ENCODE measurements around the gene ADM2.

ADM2 gene

DNA sequence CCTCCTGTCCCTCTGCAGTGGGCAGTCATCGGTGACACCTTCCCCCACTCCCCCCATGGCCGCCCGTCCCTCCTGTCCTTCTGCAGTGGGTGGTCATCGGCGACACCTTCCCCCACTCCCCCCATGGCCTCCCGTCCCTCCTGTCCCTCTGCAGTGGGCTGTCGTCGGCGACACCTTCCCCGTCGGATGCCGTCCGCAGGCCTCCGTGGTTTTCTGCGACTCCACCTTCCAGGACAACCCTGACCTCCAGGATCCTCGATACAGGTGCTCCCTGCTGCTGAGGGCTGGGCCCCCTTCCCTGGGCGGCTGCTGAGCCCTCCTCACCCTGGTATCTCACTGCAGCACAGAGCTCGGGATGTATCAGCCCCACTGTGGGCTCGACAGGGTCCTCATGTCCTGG, 7.5 kb downstream of the ADM2 start:
- H3K9ac ChIP-seq (ENCODE audit: low read length): no peak overlapping the region
- peaks cover 6% of the 10 kb centered on the region; the same call in 1 of the 2 replicates for H3K4me1 ChIP-seq (ENCODE audit: low read length)
- H3K9me3 ChIP-seq (ENCODE audit: insufficient read depth, low read length): no peaks in the 10 kb centered on the region
- H3K4me2 ChIP-seq (ENCODE audit: low read length): no peak overlapping the region
- TF ChIP-seq, protein P1, sequence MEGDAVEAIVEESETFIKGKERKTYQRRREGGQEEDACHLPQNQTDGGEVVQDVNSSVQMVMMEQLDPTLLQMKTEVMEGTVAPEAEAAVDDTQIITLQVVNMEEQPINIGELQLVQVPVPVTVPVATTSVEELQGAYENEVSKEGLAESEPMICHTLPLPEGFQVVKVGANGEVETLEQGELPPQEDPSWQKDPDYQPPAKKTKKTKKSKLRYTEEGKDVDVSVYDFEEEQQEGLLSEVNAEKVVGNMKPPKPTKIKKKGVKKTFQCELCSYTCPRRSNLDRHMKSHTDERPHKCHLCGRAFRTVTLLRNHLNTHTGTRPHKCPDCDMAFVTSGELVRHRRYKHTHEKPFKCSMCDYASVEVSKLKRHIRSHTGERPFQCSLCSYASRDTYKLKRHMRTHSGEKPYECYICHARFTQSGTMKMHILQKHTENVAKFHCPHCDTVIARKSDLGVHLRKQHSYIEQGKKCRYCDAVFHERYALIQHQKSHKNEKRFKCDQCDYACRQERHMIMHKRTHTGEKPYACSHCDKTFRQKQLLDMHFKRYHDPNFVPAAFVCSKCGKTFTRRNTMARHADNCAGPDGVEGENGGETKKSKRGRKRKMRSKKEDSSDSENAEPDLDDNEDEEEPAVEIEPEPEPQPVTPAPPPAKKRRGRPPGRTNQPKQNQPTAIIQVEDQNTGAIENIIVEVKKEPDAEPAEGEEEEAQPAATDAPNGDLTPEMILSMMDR (IDR thresholded peaks at IDR 0.05; ENCODE audit: low read depth, low read length): no peak
- TF ChIP-seq EZH2phosphoT487 (IDR thresholded peaks at IDR 0.05; ENCODE audit: low read depth): no peak
- no peak overlapping the region for H2AFZ ChIP-seq (ENCODE audit: low read depth, low read length)
- no peaks in the 10 kb centered on the region for H4K20me1 ChIP-seq (ENCODE audit: insufficient read depth, low read length)
- H3K4me3 ChIP-seq (ENCODE audit: low read length): no peak overlapping the region
- H3K27ac ChIP-seq (ENCODE audit: low read length): no peak overlapping the region
- no peaks in the 10 kb centered on the region for H3K27me3 ChIP-seq (ENCODE audit: low read depth, low read length)
- H3K36me3 ChIP-seq (replicated peaks; ENCODE audit: low read depth, low read length): no peaks in the 10 kb centered on the region
- no peaks in the 10 kb centered on the region for H3K79me2 ChIP-seq (ENCODE audit: low read length)

DNA sequence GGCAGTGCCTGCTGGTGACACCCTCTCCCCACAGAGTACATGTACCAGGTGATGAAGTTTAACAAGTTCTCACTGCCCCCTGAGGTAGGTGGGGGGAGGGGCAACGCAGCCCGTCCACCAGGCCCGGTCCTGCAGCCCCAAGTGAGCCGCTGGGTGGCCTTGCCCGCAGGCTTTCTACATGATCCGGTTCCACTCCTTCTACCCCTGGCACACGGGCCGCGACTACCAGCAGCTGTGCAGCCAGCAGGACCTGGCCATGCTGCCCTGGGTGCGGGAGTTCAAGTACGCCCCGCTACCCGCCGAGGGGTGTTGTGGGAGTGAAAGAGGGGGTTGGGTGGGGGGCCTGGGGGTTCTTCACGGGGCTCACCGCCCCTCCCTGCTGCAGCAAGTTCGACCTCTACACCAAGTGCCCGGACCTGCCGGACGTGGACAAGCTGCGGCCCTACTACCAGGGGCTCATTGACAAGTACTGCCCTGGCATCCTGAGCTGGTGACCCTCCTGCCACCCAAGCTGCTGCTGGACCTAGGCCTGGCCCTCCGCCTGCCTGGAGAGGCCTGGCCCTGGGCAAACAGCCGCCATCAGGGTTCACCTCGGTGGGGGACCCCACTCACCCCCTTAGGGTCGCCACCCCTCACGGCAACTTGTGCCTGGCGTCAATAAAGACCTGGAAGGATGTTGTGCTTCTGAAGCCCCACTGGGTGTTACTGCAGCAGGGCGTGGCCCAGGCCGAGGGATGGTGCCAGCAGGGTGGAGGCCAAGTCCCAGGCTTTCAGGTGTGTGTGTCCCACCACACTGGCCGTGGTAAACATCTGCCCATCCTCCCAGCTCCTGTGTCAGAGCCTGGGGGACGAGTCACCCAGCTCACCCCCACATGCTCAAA, 8.3 kb downstream of the ADM2 start:
- Histone ChIP-seq H3K36me3 (replicated peaks; ENCODE audit: low read depth, low read length) (no peaks in the 10 kb centered on the region), H3K79me2 (ENCODE audit: low read length) (no peaks in the 10 kb centered on the region), H3K9ac (ENCODE audit: low read length) (no peak overlapping the region), H3K9me3 (ENCODE audit: insufficient read depth, low read length) (no peaks in the 10 kb centered on the region), H3K4me1 (ENCODE audit: low read length) (peaks cover 6% of the 10 kb centered on the region; the same call in 1 of the 2 replicates), H3K27me3 (ENCODE audit: low read depth, low read length) (no peaks in the 10 kb centered on the region), H2AFZ (ENCODE audit: low read depth, low read length) (no peak overlapping the region), H3K4me3 (ENCODE audit: low read length) (no peak overlapping the region), H3K4me2 (ENCODE audit: low read length) (no peak overlapping the region), H3K27ac (ENCODE audit: low read length) (no peak overlapping the region), H4K20me1 (ENCODE audit: insufficient read depth, low read length) (no peaks in the 10 kb centered on the region)
- TF ChIP-seq EZH2phosphoT487 (IDR thresholded peaks at IDR 0.05; ENCODE audit: low read depth): no peak
- TF ChIP-seq, protein P1 (IDR thresholded peaks at IDR 0.05; ENCODE audit: low read depth, low read length): no peak

DNA sequence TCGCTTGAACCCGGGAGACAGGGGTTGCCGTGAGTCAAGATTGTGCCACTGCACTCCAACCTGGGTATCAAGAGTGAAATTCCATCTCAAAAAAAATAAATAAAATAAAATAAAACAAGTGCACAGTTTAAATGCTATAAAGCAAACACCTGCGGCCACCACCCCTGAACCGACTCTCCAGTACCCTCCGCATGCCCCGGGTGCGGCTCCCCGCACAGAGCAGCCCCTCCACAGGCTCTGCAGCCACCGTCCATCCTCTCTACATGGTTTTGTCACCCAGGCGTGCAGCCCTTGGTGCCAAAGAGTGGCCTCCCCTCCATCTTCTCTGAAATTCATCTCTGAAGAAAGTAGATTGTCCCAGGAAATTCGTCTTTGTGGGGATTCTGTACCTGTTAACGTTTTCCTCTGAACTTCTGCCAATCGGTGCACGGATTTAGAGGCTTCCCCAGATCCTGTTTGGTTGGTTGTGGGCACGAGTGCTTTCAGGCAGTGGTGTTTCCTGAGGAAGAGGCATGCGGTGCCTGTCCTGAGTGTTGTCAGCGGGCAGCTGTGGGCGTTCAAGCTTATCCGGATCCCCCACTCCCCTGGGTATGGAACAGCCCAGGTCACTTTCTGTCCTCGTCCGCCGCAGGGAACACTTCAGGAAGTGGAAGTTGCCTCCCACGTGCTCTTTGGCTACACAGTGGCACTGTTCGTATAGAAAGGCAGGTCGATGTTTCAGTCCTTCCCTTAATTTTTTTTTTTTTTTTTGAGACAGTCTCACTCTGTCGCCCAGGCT, 9.4 kb downstream of the ADM2 start:
- no peak overlapping the region for H3K9ac ChIP-seq (ENCODE audit: low read length)
- H4K20me1 ChIP-seq (ENCODE audit: insufficient read depth, low read length): no peaks in the 10 kb centered on the region
- no peaks in the 10 kb centered on the region for H3K79me2 ChIP-seq (ENCODE audit: low read length)
- H3K27me3 ChIP-seq (ENCODE audit: low read depth, low read length): no peaks in the 10 kb centered on the region
- no peak overlapping the region for H3K4me3 ChIP-seq (ENCODE audit: low read length)
- TF ChIP-seq, protein P1 (IDR thresholded peaks at IDR 0.05; ENCODE audit: low read depth, low read length): no peak
- TF ChIP-seq EZH2phosphoT487 (IDR thresholded peaks at IDR 0.05; ENCODE audit: low read depth): no peak
- no peaks in the 10 kb centered on the region for H3K36me3 ChIP-seq (replicated peaks; ENCODE audit: low read depth, low read length)
- H3K9me3 ChIP-seq (ENCODE audit: insufficient read depth, low read length): no peaks in the 10 kb centered on the region
- no peak overlapping the region for H3K27ac ChIP-seq (ENCODE audit: low read length)
- H3K4me1 ChIP-seq (ENCODE audit: low read length): peaks cover 6% of the 10 kb centered on the region; the same call in 1 of the 2 replicates
- no peak overlapping the region for H2AFZ ChIP-seq (ENCODE audit: low read depth, low read length)
- no peak overlapping the region for H3K4me2 ChIP-seq (ENCODE audit: low read length)

DNA sequence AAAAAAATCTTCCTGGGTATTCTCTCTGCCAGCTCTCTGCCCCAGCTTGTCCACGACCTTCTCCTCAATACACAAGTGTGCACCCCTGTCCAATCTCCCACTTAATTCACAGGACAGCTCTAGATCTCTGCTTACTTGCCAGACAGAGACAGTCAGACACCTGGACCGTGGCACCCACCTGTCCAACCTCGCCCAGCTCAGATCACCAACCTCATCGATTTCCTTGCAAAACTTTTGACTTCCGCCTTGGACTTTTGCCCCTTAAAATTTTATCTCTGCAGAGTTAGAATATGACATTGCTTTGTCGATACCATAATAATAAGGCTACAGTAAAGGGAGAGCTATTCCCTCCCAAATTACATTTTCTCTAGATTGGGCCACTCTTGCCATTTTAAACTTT, 15.8 kb downstream of the ADM2 start:
- no peak overlapping the region for H3K4me3 ChIP-seq (ENCODE audit: low read length)
- no peaks in the 10 kb centered on the region for H3K4me1 ChIP-seq (ENCODE audit: low read length)
- H3K4me2 ChIP-seq (ENCODE audit: low read length): no peak overlapping the region
- H2AFZ ChIP-seq (ENCODE audit: low read depth, low read length): no peak overlapping the region
- no peak overlapping the region for H3K27ac ChIP-seq (ENCODE audit: low read length)
- H3K36me3 ChIP-seq (replicated peaks; ENCODE audit: low read depth, low read length): no peaks in the 10 kb centered on the region
- H3K9ac ChIP-seq (ENCODE audit: low read length): no peak overlapping the region
- no peak for TF ChIP-seq EZH2phosphoT487 (IDR thresholded peaks at IDR 0.05; ENCODE audit: low read depth)
- TF ChIP-seq, protein P1 (IDR thresholded peaks at IDR 0.05; ENCODE audit: low read depth, low read length): no peak
- H3K27me3 ChIP-seq (ENCODE audit: low read depth, low read length): no peaks in the 10 kb centered on the region
- no peaks in the 10 kb centered on the region for H3K79me2 ChIP-seq (ENCODE audit: low read length)
- no peaks in the 10 kb centered on the region for H4K20me1 ChIP-seq (ENCODE audit: insufficient read depth, low read length)
- H3K9me3 ChIP-seq (ENCODE audit: insufficient read depth, low read length): no peaks in the 10 kb centered on the region

Measured in OCI-LY3 (cell line).